K562 (cell line): Measurements from ENCODE around the gene SNX9. TPM values are rescaled to one million over a fixed set of nuclear protein-coding genes. Genes with fewer than 3 reads are reported as not detected.

ENCODE experiments used
- ATAC-seq: fragments of 200-7000 bp; cut with Tn5 transposase; 3 replicates; pipeline ENCODE4 v1.9.1; 2020; ENCODE audit warnings: moderate library complexity
- BruUV-seq: library from RNA; stranded (reverse); fragments of 400-500 nt; replicated peaks from 2 replicates; lab custom pipeline; 2021; lab: Mats Ljungman, UMichigan
- CTCF ChIA-PET: fragments of 300-600 bp; formaldehyde crosslinking; extraction: SDS; loops from one replicate; lab custom pipeline; 2021; ENCODE audit warnings: low intra/inter-chr PET ratio; lab: Yijun Ruan, JAX
- POLR2A ChIA-PET: fragments of 300-600, 350-650 bp; sonication (Branson Sonifier 250); formaldehyde crosslinking; extraction: SDS; loops from one replicate; lab custom pipeline; 2021; ENCODE audit warnings: antibody characterized with exemption, inconsistent platforms; lab: Yijun Ruan, JAX
- DNase-seq, 4 experiments: peaks; one replicate each; pipeline versions ENCODE4 v3.0.0 to v3.0.0-alpha.2; 2011 to 2018; ENCODE audit warnings: low spot score in 3 of 4, mixed read lengths in 3 of 4; ENCODE audit errors: extremely low read depth in 1 of 4
- FAIRE-seq: peaks from 2 replicates; lab custom pipeline; 2011; peaks lifted over from hg19 to GRCh38; lab: Jason Lieb, UNC
- H2AFZ ChIP-seq: 2 replicates; pipeline ENCODE4 v1.6.0; 2011; ENCODE audit warnings: low read depth, low read length, control low read depth, inconsistent platforms
- H3K27ac ChIP-seq: fragments of 200-600 bp; 3 replicates; pipeline ENCODE4 v1.8.0; 2011; ENCODE audit warnings: low read depth, mild to moderate bottlenecking, control low read depth, inconsistent platforms, low read length, moderate library complexity, mixed read lengths; ENCODE audit errors: extremely low read depth
- H3K27me3 ChIP-seq, 2 experiments: fragments of 300-600 bp in 1 of 2; 2 replicates in 1 of 2; 3 replicates in 1 of 2; pipeline versions ENCODE4 v1.6.0 to v1.8.0; 2011; ENCODE audit warnings: inconsistent platforms in 2 of 2, low read length in 2 of 2, mild to moderate bottlenecking in 1 of 2, mixed read lengths in 1 of 2, moderate library complexity in 1 of 2; ENCODE audit not compliant: control insufficient read depth in 2 of 2, insufficient read depth in 2 of 2
- H3K36me3 ChIP-seq: fragments of 300-600 bp; 3 replicates; pipeline ENCODE4 v1.8.0; 2011; ENCODE audit warnings: mild to moderate bottlenecking, low read length, inconsistent platforms; ENCODE audit not compliant: control insufficient read depth, insufficient read depth
- H3K4me1 ChIP-seq, 2 experiments: fragments of 200-600 bp in 1 of 2; replicated peaks in 1 of 2; 2 replicates in 1 of 2; 3 replicates in 1 of 2; pipeline versions ENCODE4 v1.5.1 to v1.8.0; 2011; ENCODE audit warnings: inconsistent platforms in 2 of 2, low read length in 2 of 2, mild to moderate bottlenecking in 1 of 2, mixed read lengths in 1 of 2, moderate library complexity in 1 of 2; ENCODE audit not compliant: control insufficient read depth in 2 of 2, insufficient read depth in 2 of 2
- H3K4me2 ChIP-seq: 2 replicates; pipeline ENCODE4 v1.6.1; 2011; ENCODE audit warnings: low read length, control low read depth, inconsistent platforms, mixed read lengths; ENCODE audit not compliant: insufficient read depth
- H3K4me3 ChIP-seq: fragments of 200-600 bp; sonication (generic), shearing (Covaris generic); 2 replicates; pipeline ENCODE4 v1.5.1; 2016; ENCODE audit warnings: control low read depth, inconsistent platforms
- H3K79me2 ChIP-seq: fragments of 200-600 bp; 3 replicates; pipeline ENCODE4 v1.8.0; 2011; ENCODE audit warnings: low read length, inconsistent platforms; ENCODE audit not compliant: control insufficient read depth, insufficient read depth
- H3K9ac ChIP-seq, 2 experiments: 2 replicates each; pipeline versions ENCODE4 v1.6.0 to v1.6.1; 2011; ENCODE audit warnings: low read depth in 2 of 2, low read length in 2 of 2, control low read depth in 1 of 2, inconsistent platforms in 1 of 2, mild to moderate bottlenecking in 1 of 2, mixed read lengths in 1 of 2; ENCODE audit not compliant: insufficient read depth in 1 of 2
- H3K9me1 ChIP-seq: one replicate; pipeline ENCODE4 v1.6.0; 2011; ENCODE audit warnings: inconsistent platforms, mild to moderate bottlenecking, low read length, moderate library complexity; ENCODE audit not compliant: control insufficient read depth, insufficient read depth
- H3K9me3 ChIP-seq: replicated peaks from 2 replicates; pipeline ENCODE4 v1.5.1; 2011; ENCODE audit warnings: low read depth, low read length, inconsistent platforms; ENCODE audit not compliant: control insufficient read depth, insufficient read depth
- H4K20me1 ChIP-seq: replicated peaks from 2 replicates; pipeline ENCODE4 v1.6.1; 2011; ENCODE audit warnings: low read length, inconsistent platforms, mixed read lengths; ENCODE audit not compliant: control insufficient read depth, insufficient read depth
- CEBPG ChIP-seq, 3 experiments: fragments of 200-800 bp in 1 of 3; sonication (Bioruptor generic) in 1 of 3; sonication (generic) in 1 of 3; formaldehyde crosslinking in 1 of 3; IDR thresholded peaks in 2 of 3; conservative IDR thresholded peaks in 1 of 3; 2 replicates each; pipeline versions ENCODE4 v1.6.1 to v1.8.0; 2016 to 2022; ENCODE audit warnings: missing compliant biosample characterization in 2 of 3, missing genetic modification characterization in 2 of 3, mild to moderate bottlenecking in 1 of 3, missing genetic modification reagents in 1 of 3
- COPS2 ChIP-seq: fragments of 450-650 bp; conservative IDR thresholded peaks from 2 replicates; pipeline ENCODE4 v1.6.1; 2016; ENCODE audit warnings: mild to moderate bottlenecking, moderate library complexity
- ERF ChIP-seq: fragments of 450-650 bp; formaldehyde crosslinking; IDR thresholded peaks from 2 replicates; pipeline ENCODE4 v1.4.0; 2020; ENCODE audit warnings: mild to moderate bottlenecking, mixed read lengths
- ETS2 ChIP-seq: IDR thresholded peaks from 2 replicates; pipeline ENCODE4 v1.6.1; 2016; ENCODE audit warnings: borderline replicate concordance, missing genetic modification characterization, mild to moderate bottlenecking, moderate library complexity, missing compliant biosample characterization; ENCODE audit not compliant: poor library complexity, severe bottlenecking
- PHF20 ChIP-seq: fragments of 450-650 bp; IDR thresholded peaks from 2 replicates; pipeline ENCODE4 v1.6.1; 2018; ENCODE audit not compliant: partially characterized antibody
- ZNF212 ChIP-seq: fragments of 450-650 bp; formaldehyde crosslinking; IDR thresholded peaks from 2 replicates; pipeline ENCODE4 v1.4.0; 2020; ENCODE audit warnings: mild to moderate bottlenecking
- WGBS: fragments of 100-300 bp; shearing (Covaris generic); methylation state at CpG from one replicate; pipeline ENCODE4 v1.1.6; 2016; ENCODE audit warnings: low coverage, mixed read lengths; ENCODE audit not compliant: insufficient coverage; ENCODE audit errors: missing lambda C conversion rate; 5-methylcytosine and 5-hydroxymethylcytosine counted together
- in situ Hi-C: fragments of 300-500 bp; cut with MboI; formaldehyde crosslinking; loops from 4 replicates; pipeline ENCODE4 v1.15.0; 2018; ENCODE audit warnings: inconsistent platforms, mixed read lengths
- intact Hi-C: fragments of 100-400 bp; cut with micrococcal nuclease; formaldehyde crosslinking; loops from 2 replicates; pipeline ENCODE4 v1.14.2; 2022
- polyA plus RNA-seq, 8 experiments: library from polyadenylated mRNA; depleted of rRNA in 4 of 8; stranded (reverse) in 5 of 8; unstranded in 3 of 8; fragments of >200 nt; fragmentation: Nextera tagmentation in 2 of 8; fragmentation: Illumina TruSeq in 1 of 8; extraction: Ambion mirVana in 2 of 8; extraction: Trizol in 1 of 8; gene quantifications; 2 replicates each; pipeline versions ENCODE4 v1.2.1 to v1.2.3, GENCODE V29; 2011 to 2014; ENCODE audit warnings: inconsistent platforms in 1 of 8, missing spikeins in 1 of 8
- total RNA-seq, 7 experiments: library from RNA; depleted of rRNA in 6 of 7; stranded (reverse); fragments of >200 nt in 6 of 7; fragmentation: Illumina TruSeq in 2 of 7; extraction: Trizol in 2 of 7; gene quantifications; 2 replicates each; pipeline versions ENCODE4 v1.2.1 to v1.2.3, GENCODE V29; 2011 to 2021; ENCODE audit warnings: low replicate concordance in 1 of 7
- TF ChIP-seq, protein P1 (sequence below): sonication (generic); formaldehyde crosslinking; IDR thresholded peaks from 2 replicates; pipeline ENCODE4 v1.8.1; 2023; ENCODE audit warnings: mild to moderate bottlenecking, missing genetic modification reagents, moderate library complexity
- TF ChIP-seq, protein P2 (sequence below): sonication (generic); formaldehyde crosslinking; IDR thresholded peaks from 2 replicates; pipeline ENCODE4 v1.9.0; 2022; ENCODE audit warnings: mild to moderate bottlenecking, missing genetic modification reagents
- TF ChIP-seq, protein P3 (sequence below), 2 experiments: fragments of 450-650 bp in 1 of 2; sonication (generic) in 1 of 2; formaldehyde crosslinking in 1 of 2; IDR thresholded peaks; 2 replicates each; pipeline versions ENCODE4 v1.7.1 to v1.9.0; 2016 to 2022; ENCODE audit warnings: inconsistent platforms in 1 of 2, mild to moderate bottlenecking in 1 of 2, missing genetic modification reagents in 1 of 2

SNX9 gene
- total and polyA plus RNA-seq, 9 of the 15 experiments (the other 6 are each of a cell fraction or from before 2014, with no cell fraction given) = 6.0 to 81.7 (median 57.1) TPM

DNA sequence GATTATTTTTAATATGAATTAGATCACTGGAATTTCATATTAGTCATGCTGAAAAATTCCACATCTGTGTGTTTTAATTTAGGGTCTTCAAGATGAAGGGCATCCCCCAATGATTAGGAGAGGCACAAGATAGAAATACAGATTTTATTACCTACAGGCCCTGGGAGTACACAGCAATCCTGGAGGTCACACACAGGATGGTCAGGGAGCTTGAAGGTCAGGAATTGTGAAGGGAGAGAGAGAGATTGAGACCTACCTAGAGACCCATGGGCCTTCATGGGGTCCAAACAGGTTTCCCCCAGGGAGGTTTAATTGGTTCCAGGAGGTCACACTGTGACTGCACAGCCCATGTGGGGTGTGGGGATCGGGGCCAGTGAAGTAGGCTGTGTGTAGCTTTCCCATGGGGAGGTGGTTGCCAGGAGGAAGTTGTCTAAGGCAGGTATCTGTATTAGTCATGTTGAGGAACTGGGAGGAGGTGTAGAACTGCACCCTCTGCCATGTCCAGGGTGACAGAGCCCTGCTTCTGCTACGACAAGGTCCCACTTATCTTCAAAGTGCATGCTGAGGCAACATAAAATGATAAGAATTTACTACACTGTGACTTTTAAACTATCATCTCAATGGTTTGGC is 18.3 kb downstream of the SNX9 start:
- Histone ChIP-seq H3K27me3 (no peaks in the 10 kb centered on the region), H3K9ac (peak overlapping the region; percentile 39 to 54; a peak in 3 of 4 replicates), H3K4me3 (no peak overlapping the region), H3K9me3 (no peaks in the 10 kb centered on the region), H3K4me1 (peaks cover 19 to 61% of the 10 kb centered on the region in 2 experiments), H3K4me2 (peak overlapping the region; percentile 76), H3K36me3 (peaks cover 8% of the 10 kb centered on the region), H3K9me1 (no peaks in the 10 kb centered on the region), H2AFZ (no peak overlapping the region), H3K79me2 (peaks cover 99% of the 10 kb centered on the region), H3K27ac (peak overlapping the region; percentile 64), H4K20me1 (peaks cover 7% of the 10 kb centered on the region; the same call in 1 of the 2 replicates)
- DNase-seq (peak; percentile 50 to 91 (median 66)), ATAC-seq (peak; percentile 89), FAIRE-seq (peak; percentile 95)
- BruUV-seq = no TSS peak
- intact Hi-C loops = loop anchor here (2.0 kb wide), 1 partner anchor 19 kb away; no protein-coding TSS in a partner anchor
- CTCF ChIA-PET = no interaction called here
- WGBS = 7% methylated on average over 2 of the region's 2 CpGs
- POLR2A ChIA-PET = interaction anchor here (0.6 to 14.5 kb wide), 5 partner anchors 5 to 380 kb away, joined by 3 to 149 read pairs (median 5); no protein-coding TSS in a partner anchor
- in situ Hi-C loops = no loop called here
- TF ChIP-seq, protein P1, sequence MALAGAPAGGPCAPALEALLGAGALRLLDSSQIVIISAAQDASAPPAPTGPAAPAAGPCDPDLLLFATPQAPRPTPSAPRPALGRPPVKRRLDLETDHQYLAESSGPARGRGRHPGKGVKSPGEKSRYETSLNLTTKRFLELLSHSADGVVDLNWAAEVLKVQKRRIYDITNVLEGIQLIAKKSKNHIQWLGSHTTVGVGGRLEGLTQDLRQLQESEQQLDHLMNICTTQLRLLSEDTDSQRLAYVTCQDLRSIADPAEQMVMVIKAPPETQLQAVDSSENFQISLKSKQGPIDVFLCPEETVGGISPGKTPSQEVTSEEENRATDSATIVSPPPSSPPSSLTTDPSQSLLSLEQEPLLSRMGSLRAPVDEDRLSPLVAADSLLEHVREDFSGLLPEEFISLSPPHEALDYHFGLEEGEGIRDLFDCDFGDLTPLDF = no peak
- no peak for TF ChIP-seq CEBPG (CRISPR knock-in tag; IDR thresholded peaks at IDR 0.05)
- no peak for TF ChIP-seq CEBPG (tag; conservative IDR thresholded peaks at IDR 0.05 in 1 of 2, IDR thresholded peaks at IDR 0.05 in 1 of 2)
- no peak for TF ChIP-seq ETS2 (tag)
- TF ChIP-seq COPS2 = no peak
- no peak; the same call in 1 of the 2 replicates for TF ChIP-seq ERF (CRISPR knock-in tag)
- TF ChIP-seq ZNF212 (CRISPR knock-in tag) = no peak
- no peak for TF ChIP-seq PHF20
- TF ChIP-seq, protein P2, sequence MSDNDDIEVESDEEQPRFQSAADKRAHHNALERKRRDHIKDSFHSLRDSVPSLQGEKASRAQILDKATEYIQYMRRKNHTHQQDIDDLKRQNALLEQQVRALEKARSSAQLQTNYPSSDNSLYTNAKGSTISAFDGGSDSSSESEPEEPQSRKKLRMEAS (CRISPR knock-in tag) = no peak
- TF ChIP-seq, protein P3, sequence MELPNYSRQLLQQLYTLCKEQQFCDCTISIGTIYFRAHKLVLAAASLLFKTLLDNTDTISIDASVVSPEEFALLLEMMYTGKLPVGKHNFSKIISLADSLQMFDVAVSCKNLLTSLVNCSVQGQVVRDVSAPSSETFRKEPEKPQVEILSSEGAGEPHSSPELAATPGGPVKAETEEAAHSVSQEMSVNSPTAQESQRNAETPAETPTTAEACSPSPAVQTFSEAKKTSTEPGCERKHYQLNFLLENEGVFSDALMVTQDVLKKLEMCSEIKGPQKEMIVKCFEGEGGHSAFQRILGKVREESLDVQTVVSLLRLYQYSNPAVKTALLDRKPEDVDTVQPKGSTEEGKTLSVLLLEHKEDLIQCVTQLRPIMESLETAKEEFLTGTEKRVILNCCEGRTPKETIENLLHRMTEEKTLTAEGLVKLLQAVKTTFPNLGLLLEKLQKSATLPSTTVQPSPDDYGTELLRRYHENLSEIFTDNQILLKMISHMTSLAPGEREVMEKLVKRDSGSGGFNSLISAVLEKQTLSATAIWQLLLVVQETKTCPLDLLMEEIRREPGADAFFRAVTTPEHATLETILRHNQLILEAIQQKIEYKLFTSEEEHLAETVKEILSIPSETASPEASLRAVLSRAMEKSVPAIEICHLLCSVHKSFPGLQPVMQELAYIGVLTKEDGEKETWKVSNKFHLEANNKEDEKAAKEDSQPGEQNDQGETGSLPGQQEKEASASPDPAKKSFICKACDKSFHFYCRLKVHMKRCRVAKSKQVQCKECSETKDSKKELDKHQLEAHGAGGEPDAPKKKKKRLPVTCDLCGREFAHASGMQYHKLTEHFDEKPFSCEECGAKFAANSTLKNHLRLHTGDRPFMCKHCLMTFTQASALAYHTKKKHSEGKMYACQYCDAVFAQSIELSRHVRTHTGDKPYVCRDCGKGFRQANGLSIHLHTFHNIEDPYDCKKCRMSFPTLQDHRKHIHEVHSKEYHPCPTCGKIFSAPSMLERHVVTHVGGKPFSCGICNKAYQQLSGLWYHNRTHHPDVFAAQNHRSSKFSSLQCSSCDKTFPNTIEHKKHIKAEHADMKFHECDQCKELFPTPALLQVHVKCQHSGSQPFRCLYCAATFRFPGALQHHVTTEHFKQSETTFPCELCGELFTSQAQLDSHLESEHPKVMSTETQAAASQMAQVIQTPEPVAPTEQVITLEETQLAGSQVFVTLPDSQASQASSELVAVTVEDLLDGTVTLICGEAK (IDR thresholded peaks at IDR 0.05) = no peak
- TF ChIP-seq, protein P3 (CRISPR knock-in tag; IDR thresholded peaks at IDR 0.05) = no peak
